K562 (cell line): Measurements from ENCODE around the gene INCA1. TPM values are rescaled to one million over a fixed set of nuclear protein-coding genes. Genes with fewer than 3 reads are reported as not detected.

Experiments
- E2F3 ChIP-seq: fragments of 250-450 bp; sonication (Bioruptor Pico); IDR thresholded peaks from 2 replicates; pipeline ENCODE4 v1.4.0; 2020; ENCODE audit warnings: mild to moderate bottlenecking
- HEY1 ChIP-seq: fragments of 250-450 bp; sonication (Bioruptor Pico); IDR thresholded peaks from 2 replicates; pipeline ENCODE4 v1.5.0; 2020; ENCODE audit warnings: mild to moderate bottlenecking, moderate library complexity, borderline replicate concordance
- KAT2B ChIP-seq: IDR thresholded peaks from one replicate; pipeline ENCODE4 v1.6.1; 2012; ENCODE audit warnings: low read depth, mild to moderate bottlenecking, control low read depth, inconsistent platforms, low read length, moderate library complexity
- LARP7 ChIP-seq: fragments of 450-650 bp; IDR thresholded peaks from 2 replicates; pipeline ENCODE4 v1.6.1; 2016
- NEUROD1 ChIP-seq: fragments of 150-350 bp; IDR thresholded peaks from 2 replicates; pipeline ENCODE4 v1.6.1; 2014; ENCODE audit warnings: borderline replicate concordance, low read length, low read depth; ENCODE audit not compliant: partially characterized antibody
- PTBP1 ChIP-seq: fragments of 200-400 bp; formaldehyde crosslinking; IDR thresholded peaks from 2 replicates; pipeline ENCODE4 v1.6.1; 2017; ENCODE audit warnings: low read depth, low read length
- PTTG1 ChIP-seq: fragments of 450-650 bp; IDR thresholded peaks from 2 replicates; pipeline ENCODE4 v1.6.1; 2016; ENCODE audit warnings: low read depth, mild to moderate bottlenecking, missing genetic modification characterization, missing compliant biosample characterization
- RCOR1 ChIP-seq, 2 experiments: IDR thresholded peaks; 2 replicates each; pipeline ENCODE4 v1.6.1; 2012; ENCODE audit warnings: low read depth in 2 of 2, low read length in 2 of 2, borderline replicate concordance in 1 of 2, improper control_type of control experiment in 1 of 2
- ZC3H8 ChIP-seq: fragments of 450-650 bp; IDR thresholded peaks from 2 replicates; pipeline ENCODE4 v1.6.1; 2017
- ZNF79 ChIP-seq: fragments of 250-450 bp; sonication (Bioruptor Pico); IDR thresholded peaks from 2 replicates; pipeline ENCODE4 v1.4.0; 2020; ENCODE audit warnings: low read depth, mild to moderate bottlenecking, moderate library complexity
- polyA plus RNA-seq, 8 experiments: library from polyadenylated mRNA; depleted of rRNA in 4 of 8; stranded (reverse) in 5 of 8; unstranded in 3 of 8; fragments of >200 nt; fragmentation: Nextera tagmentation in 2 of 8; fragmentation: Illumina TruSeq in 1 of 8; extraction: Ambion mirVana in 2 of 8; extraction: Trizol in 1 of 8; gene quantifications; 2 replicates each; pipeline versions ENCODE4 v1.2.1 to v1.2.3, GENCODE V29; 2011 to 2014; ENCODE audit warnings: inconsistent platforms in 1 of 8, missing spikeins in 1 of 8
- total RNA-seq, 7 experiments: library from RNA; depleted of rRNA in 6 of 7; stranded (reverse); fragments of >200 nt in 6 of 7; fragmentation: Illumina TruSeq in 2 of 7; extraction: Trizol in 2 of 7; gene quantifications; 2 replicates each; pipeline versions ENCODE4 v1.2.1 to v1.2.3, GENCODE V29; 2011 to 2021; ENCODE audit warnings: low replicate concordance in 1 of 7
- TF ChIP-seq, protein P1 (sequence below), 2 experiments: IDR thresholded peaks in 1 of 2; conservative IDR thresholded peaks in 1 of 2; 2 replicates each; pipeline ENCODE4 v1.6.1; 2016; ENCODE audit warnings: low read depth in 2 of 2, mild to moderate bottlenecking in 1 of 2, missing compliant biosample characterization in 1 of 2, missing genetic modification characterization in 1 of 2, moderate library complexity in 1 of 2
- TF ChIP-seq, protein P2 (sequence below): sonication (generic); formaldehyde crosslinking; IDR thresholded peaks from 2 replicates; pipeline ENCODE4 v1.4.0; 2020; ENCODE audit warnings: mild to moderate bottlenecking, missing genetic modification reagents
- TF ChIP-seq, protein P3 (sequence below): sonication (generic); formaldehyde crosslinking; IDR thresholded peaks from 2 replicates; pipeline ENCODE4 v1.9.0; 2022; ENCODE audit warnings: mild to moderate bottlenecking, missing genetic modification reagents
- TF ChIP-seq, protein P4 (sequence below), 3 experiments: fragments of 200-800 bp in 1 of 3; fragments of 250-450 bp in 1 of 3; fragments of 450-650 bp in 1 of 3; sonication (Bioruptor Pico) in 1 of 3; sonication (Bioruptor generic) in 1 of 3; formaldehyde crosslinking in 1 of 3; IDR thresholded peaks; 2 replicates each; pipeline versions ENCODE4 v1.6.1 to v1.8.0; 2016 to 2022; ENCODE audit warnings: mild to moderate bottlenecking in 2 of 3, missing genetic modification characterization in 2 of 3, missing compliant biosample characterization in 1 of 3, moderate library complexity in 1 of 3
- TF ChIP-seq, protein P5 (sequence below): sonication (generic); formaldehyde crosslinking; IDR thresholded peaks from 2 replicates; pipeline ENCODE4 v1.8.0; 2022; ENCODE audit warnings: mild to moderate bottlenecking, missing genetic modification reagents

INCA1 gene
- total and polyA plus RNA-seq, 9 of the 15 experiments (the other 6 are each of a cell fraction or from before 2014, with no cell fraction given), result 0.08 to 0.50 (median 0.13) TPM; not detected in 4

DNA sequence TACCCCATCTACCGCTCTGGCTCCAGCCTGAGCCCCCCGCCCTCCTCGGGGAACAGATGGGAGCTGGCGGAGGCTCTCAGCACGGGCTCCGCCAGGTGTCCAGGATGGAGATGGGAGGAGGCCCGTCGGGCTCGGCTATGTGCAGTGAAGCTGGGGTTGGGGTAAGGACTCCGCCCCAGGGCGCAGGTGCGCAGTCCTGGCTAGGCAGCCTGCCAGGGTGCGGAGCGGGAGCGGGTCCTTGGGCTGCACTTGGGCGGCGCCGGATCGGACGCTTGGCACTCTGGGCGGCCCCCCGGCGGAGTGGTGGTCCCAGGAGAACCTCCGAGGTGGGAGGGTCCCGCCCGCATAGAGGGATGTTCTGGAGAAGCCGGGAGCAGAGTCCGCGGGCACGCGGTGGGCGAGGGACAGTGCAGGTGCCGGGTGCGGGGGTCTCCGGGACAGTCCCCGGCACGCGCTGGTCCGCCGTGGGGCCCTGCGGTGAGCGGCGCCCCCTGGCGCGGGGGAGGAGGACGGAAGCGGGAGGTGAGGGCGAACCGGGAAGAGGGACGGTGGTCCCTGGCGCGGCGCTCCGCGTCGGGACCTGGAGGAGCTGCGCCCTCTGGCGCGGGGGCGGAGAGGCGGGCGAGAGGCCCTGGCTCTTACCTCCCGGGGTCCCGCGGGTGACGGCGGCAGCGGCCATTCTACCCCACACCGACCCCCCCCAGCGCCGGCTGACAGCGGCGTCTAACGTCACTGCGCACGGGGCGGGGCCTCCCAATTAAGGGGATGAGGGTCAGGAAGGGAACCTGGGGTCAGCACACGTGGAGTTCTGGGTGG lies 10.2 kb downstream of the INCA1 start, which contains the start of gene CAMTA2 (continued):
- TF ChIP-seq, protein P1, sequence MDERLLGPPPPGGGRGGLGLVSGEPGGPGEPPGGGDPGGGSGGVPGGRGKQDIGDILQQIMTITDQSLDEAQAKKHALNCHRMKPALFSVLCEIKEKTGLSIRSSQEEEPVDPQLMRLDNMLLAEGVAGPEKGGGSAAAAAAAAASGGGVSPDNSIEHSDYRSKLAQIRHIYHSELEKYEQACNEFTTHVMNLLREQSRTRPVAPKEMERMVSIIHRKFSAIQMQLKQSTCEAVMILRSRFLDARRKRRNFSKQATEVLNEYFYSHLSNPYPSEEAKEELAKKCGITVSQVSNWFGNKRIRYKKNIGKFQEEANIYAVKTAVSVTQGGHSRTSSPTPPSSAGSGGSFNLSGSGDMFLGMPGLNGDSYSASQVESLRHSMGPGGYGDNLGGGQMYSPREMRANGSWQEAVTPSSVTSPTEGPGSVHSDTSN (CRISPR knock-in tag; IDR thresholded peaks at IDR 0.05; ENCODE audit: low read depth), result no peak
- TF ChIP-seq, protein P1 (tag; conservative IDR thresholded peaks at IDR 0.05; ENCODE audit: low read depth), result no peak
- peak; percentile 79 for TF ChIP-seq KAT2B
- TF ChIP-seq HEY1, result no peak
- no peak for TF ChIP-seq LARP7
- no peak for TF ChIP-seq ZC3H8
- TF ChIP-seq, protein P2, sequence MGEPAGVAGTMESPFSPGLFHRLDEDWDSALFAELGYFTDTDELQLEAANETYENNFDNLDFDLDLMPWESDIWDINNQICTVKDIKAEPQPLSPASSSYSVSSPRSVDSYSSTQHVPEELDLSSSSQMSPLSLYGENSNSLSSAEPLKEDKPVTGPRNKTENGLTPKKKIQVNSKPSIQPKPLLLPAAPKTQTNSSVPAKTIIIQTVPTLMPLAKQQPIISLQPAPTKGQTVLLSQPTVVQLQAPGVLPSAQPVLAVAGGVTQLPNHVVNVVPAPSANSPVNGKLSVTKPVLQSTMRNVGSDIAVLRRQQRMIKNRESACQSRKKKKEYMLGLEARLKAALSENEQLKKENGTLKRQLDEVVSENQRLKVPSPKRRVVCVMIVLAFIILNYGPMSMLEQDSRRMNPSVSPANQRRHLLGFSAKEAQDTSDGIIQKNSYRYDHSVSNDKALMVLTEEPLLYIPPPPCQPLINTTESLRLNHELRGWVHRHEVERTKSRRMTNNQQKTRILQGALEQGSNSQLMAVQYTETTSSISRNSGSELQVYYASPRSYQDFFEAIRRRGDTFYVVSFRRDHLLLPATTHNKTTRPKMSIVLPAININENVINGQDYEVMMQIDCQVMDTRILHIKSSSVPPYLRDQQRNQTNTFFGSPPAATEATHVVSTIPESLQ (CRISPR knock-in tag), result no peak
- no peak for TF ChIP-seq ZNF79 (CRISPR knock-in tag)
- TF ChIP-seq PTBP1, result no peak
- TF ChIP-seq PTTG1 (tag), result no peak
- peak in 1 of 2 experiments; percentile 35; a peak in 1 of 4 replicates for TF ChIP-seq RCOR1 (IDR thresholded peaks at IDR 0.05; ENCODE audit: borderline replicate concordance in 1 of 2, low read depth in 2 of 2, low read length in 2 of 2)
- TF ChIP-seq, protein P3, sequence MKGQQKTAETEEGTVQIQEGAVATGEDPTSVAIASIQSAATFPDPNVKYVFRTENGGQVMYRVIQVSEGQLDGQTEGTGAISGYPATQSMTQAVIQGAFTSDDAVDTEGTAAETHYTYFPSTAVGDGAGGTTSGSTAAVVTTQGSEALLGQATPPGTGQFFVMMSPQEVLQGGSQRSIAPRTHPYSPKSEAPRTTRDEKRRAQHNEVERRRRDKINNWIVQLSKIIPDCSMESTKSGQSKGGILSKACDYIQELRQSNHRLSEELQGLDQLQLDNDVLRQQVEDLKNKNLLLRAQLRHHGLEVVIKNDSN (CRISPR knock-in tag), result no peak; the same call in 1 of the 2 replicates
- TF ChIP-seq, protein P4, sequence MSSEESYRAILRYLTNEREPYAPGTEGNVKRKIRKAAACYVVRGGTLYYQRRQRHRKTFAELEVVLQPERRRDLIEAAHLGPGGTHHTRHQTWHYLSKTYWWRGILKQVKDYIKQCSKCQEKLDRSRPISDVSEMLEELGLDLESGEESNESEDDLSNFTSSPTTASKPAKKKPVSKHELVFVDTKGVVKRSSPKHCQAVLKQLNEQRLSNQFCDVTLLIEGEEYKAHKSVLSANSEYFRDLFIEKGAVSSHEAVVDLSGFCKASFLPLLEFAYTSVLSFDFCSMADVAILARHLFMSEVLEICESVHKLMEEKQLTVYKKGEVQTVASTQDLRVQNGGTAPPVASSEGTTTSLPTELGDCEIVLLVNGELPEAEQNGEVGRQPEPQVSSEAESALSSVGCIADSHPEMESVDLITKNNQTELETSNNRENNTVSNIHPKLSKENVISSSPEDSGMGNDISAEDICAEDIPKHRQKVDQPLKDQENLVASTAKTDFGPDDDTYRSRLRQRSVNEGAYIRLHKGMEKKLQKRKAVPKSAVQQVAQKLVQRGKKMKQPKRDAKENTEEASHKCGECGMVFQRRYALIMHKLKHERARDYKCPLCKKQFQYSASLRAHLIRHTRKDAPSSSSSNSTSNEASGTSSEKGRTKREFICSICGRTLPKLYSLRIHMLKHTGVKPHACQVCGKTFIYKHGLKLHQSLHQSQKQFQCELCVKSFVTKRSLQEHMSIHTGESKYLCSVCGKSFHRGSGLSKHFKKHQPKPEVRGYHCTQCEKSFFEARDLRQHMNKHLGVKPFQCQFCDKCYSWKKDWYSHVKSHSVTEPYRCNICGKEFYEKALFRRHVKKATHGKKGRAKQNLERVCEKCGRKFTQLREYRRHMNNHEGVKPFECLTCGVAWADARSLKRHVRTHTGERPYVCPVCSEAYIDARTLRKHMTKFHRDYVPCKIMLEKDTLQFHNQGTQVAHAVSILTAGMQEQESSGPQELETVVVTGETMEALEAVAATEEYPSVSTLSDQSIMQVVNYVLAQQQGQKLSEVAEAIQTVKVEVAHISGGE (CRISPR knock-in tag; IDR thresholded peaks at IDR 0.05), result peak in 1 of 3 experiments; percentile 63; a peak in 1 of 6 replicates
- TF ChIP-seq, protein P5, sequence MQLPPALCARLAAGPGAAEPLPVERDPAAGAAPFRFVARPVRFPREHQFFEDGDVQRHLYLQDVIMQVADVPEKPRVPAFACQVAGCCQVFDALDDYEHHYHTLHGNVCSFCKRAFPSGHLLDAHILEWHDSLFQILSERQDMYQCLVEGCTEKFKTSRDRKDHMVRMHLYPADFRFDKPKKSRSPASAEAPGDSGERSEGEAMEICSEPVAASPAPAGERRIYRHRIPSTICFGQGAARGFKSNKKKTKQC (CRISPR knock-in tag), result peak; percentile 70
- no peak for TF ChIP-seq NEUROD1
- TF ChIP-seq E2F3 (CRISPR knock-in tag), result no peak
